Measurements from ENCODE around the gene CFAP61.

Gene CFAP61

DNA sequence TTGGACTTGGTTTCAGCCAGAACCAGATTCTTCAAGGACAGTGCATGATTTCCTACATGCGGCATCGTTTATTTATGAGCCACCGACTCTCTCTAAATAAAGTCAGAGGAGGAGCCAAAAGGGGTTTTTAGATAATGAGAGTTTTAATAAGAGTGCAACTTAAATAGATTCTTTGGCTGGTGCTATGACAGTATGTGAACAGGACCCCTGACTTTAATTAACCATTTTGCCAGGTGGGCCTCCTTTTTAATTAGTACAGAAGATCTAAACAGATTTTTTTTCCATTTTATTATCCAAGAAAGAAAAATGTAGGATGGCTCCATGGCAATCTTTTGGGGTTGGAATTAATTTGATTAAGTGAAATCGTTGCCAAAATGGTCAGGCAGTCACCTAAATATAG is 240.8 kb downstream of the CFAP61 start:
- no peak for DNase-seq

DNA sequence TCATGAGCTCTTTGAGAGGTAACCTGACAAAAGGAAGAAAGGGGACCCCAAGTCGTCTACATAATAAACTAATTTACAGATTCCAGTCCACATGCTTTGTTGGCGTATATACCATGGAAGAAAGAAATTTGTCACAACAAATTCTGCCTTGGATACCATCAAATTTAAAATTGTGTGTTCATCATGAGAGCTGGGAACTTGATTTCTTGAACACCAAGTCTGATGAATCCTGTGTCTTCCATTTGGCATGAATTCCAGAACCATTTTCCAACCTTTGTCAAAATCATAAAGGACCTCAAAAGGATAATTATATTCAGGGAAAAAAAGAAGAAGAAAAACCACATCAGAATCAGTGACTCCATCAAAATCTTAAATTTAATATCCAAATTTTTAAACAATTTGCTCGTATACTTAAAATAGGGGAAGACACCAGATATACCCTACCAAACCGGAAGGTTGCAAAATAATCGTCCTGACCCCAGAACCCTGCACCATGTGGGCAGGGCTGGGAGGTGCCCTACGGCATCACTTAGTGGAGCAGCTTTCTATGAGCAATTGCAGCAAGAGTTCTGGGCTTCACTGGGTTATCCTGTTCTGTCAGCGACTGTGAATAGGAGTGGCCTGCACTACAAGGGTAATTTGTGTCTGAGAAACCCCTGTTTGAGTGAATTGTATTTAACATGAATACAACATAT is 241.5 kb downstream of the CFAP61 start:
- no peak for DNase-seq

DNA sequence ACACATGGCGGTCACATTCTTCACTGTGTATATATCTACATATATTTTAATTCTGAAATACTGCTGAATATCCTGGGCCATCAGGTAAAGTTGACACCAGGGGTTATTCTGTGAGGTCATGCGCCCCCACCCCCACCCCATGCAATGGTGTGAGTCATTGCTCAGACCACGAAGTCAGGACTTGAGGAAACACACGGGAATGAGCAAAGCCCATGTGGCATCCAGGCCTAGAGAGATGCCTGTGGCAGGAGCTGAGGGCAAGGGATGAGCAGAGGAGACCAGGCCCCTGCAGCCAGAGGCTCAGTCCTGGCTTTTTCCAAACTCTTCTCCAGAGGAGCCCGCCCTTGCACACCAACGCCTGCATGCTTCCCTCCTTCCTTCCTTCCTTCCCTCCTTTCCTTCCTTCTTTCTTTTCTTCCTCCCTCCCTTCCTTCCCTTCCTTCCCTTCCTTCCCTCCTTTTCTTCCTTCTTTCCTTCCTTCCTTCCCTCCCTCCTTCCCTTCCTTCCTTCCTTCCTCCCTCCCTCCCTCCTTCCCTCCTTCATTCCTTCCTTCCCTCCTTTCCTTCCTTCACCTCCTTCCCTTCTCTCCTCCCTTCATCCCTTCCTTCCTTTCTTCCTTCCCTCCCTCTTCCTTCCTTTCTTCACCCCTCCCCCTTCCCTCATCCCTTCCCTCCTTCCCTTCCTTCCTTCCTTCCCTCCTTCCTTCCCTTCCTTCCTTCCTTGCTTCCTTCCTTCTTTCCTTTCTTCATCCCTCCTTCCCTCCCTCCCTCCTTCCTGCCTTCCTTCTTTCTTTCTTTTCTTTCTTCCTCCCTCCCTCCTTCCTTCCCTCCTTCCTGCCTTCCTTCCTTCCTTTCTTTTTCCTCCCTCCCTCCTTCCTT is 243.5 kb downstream of the CFAP61 start:
- DNase-seq, result no peak

DNA sequence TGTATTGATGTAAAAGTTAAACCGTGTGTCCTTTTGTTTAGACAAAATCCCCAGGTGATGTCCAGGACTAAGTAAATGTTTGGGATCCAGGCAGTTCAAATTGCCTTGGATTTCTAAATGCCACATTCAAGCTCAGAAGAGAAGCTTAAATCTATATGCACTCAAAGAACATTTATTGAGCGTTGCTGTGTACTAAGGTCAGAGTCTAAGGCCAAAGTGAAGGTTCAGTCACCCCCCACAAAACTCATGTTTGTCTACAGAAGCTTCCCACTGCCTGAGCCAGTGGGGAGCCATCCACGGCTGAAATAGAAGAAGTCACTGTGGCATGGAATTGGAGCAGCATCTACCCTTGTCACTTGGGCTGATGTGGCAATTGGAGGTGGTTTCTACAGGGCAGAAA is 244.8 kb downstream of the CFAP61 start:
- no peak for DNase-seq

GRCh38 chr20:20297752-20298151 is 245.4 kb downstream of the CFAP61 start:
- DNase-seq, result no peak

- DNase-seq, result no peak
Measured at GRCh38 chr20:20299904-20300303, 247.6 kb downstream of the CFAP61 start.

- no peak for DNase-seq
Measured at GRCh38 chr20:20303320-20303719, 251.0 kb downstream of the CFAP61 start.

DNA sequence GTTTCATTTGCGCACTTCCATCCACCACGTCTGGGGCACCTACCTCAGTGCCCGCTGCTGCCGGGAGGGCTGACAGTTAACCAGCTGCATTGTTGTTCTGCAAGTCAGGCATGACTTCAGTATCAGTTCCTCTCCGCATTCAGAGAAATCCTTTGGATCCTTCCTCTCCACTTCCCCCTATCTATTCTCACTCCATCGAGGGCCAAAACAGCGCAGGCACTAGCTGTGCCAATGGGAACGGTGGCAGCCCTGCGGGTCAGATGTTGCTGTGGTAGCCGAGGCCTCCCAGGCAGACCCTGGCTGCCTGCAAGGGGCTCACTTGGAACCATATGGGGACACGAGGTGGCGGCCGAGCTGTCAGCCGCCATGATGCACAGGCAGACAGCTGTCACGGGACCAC is 251.4 kb downstream of the CFAP61 start:
- no peak for DNase-seq

- no peak for DNase-seq
Measured at GRCh38 chr20:20304942-20305341, 252.6 kb downstream of the CFAP61 start.

DNA sequence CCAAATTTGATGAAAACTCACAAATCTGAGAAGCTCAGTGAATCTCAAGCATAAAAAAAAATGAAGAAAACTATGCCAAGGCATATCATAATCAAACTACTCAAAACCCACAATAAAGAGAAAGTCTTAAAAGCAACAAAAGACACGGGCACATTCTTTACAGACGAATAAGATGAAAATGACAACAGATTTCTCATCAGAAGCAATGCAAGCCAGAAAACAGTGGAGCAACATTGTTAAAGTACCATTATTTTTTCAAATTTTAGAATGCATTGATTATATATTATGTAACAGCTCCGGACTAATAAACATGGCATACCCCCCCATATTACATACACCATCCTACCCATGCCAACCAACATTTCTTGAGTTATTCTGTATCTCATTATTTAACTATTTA is 260.2 kb downstream of the CFAP61 start:
- no peak for DNase-seq

GRCh38 chr20:20317195-20317594 is 264.9 kb downstream of the CFAP61 start:
- no peak for DNase-seq

DNA sequence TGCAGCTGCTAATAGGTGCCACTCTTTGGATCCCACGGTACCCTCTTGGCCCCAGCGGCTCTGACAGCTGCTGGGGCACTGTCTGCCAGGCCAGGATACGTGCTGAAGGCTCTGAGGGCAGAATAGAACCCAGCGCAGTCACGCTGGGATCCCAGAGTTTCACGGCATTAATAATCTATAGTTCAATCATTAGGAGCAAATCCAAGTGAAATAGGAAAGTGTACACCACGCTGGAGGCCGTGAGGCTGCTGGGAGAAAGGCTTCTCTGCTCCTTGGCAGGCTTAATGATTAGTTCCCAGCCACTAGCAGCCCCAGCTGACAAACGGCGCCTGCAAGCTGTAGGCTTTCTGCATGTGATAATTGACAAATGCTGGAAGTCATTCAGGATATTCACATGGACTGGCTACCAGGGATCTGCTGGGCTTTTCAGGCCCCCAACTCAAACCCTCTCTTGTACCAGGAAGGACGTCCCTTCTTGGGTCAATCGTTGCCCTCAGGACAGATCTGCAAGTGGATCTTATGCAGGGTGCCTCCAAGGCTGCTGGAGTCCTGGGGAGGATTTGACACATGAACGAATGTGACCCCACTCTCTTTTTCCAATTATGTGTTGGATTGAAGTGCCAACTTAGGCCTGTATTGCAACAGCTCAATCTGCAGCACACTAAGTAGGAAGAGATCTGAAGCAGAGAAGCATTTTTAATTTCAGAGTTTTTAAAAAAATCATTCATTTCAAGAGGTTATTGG is 265.5 kb downstream of the CFAP61 start:
- DNase-seq, result no peak

GRCh38 chr20:20318365-20319161 is 266.2 kb downstream of the CFAP61 start:
- DNase-seq, result no peak

GRCh38 chr20:20321134-20321533 is 268.8 kb downstream of the CFAP61 start:
- DNase-seq, result no peak

DNA sequence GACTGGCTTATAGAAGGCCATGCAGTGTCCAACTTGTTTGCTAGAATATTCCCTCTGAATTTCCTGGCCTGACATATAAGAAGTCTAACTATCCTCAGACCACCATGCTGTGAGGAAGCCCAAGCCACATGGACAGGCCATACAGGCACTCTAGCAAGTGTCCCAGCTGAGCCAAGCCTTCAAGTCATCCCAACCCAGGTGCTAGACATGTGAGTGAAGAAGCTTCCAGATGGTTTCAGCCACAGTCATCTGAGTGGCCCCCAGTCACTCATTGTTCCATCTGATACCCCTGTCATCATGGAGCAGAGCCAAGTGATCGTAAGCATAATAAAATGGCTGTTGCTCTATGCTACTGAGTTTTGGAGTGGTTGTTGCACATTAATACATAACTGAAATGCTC is 269.6 kb downstream of the CFAP61 start:
- no peak for DNase-seq

- no peak for DNase-seq
Measured at GRCh38 chr20:20322912-20323311, 270.6 kb downstream of the CFAP61 start.

GRCh38 chr20:20327746-20328145 is 275.4 kb downstream of the CFAP61 start:
- DNase-seq, result no peak

- DNase-seq, result no peak
Measured at GRCh38 chr20:20329564-20329963, 277.2 kb downstream of the CFAP61 start.

DNA sequence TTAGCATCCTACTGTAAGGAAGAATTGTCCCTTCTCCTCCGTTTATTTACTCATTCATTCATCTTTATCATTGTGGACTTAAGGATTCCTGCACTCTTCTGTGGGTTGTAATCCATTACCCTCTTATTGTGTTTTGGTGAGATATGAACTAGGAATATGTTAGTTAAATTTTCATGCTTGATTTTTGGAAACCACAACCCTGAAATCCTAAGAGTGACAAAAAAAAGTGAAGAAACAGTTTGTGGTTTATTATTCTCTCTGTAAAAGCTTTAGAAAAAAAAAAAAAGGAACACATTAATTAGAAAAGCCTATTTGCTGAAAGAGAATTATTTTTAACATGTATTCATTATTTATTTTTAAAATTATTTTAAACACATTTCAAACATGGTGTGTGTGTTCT is 278.8 kb downstream of the CFAP61 start:
- no peak for DNase-seq

- no peak for DNase-seq
Measured at GRCh38 chr20:20331817-20332216, 279.5 kb downstream of the CFAP61 start.

DNA sequence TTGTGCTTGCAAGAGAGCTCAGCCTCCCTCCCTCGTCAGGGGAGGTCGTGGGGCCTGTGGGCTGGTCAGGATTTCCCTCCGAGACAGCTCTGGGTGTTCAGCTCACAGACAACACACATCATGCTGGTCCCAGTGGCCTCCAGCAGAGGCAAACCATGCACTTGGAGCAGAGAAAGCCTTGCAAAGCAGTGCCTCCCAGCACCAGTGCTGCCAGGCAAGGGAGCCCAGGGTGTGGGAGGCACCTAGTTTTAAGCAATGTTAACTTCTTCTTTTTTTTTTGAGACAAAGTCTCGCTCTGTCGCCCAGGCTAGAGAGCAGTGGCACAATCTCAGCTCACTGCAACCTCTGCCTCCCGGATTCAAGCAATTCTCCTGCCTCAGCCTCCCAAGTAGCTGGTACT is 281.5 kb downstream of the CFAP61 start:
- no peak for DNase-seq

- DNase-seq, result no peak
Measured at GRCh38 chr20:20334489-20334888, 282.2 kb downstream of the CFAP61 start.

All from activated CD4-positive, CD25-positive, alpha-beta regulatory T cell treated with anti-CD3 and anti-CD28 coated beads, Interleukin-2, amount 50 U/mL, for 72 hours (primary cell).